Measurements from ENCODE around the gene CCNJ.

Gene CCNJ

GRCh38 chr10:96061232-96061631 is 17.8 kb downstream of the CCNJ start:
- no peak for DNase-seq

GRCh38 chr10:96072674-96073073 is 29.3 kb downstream of the CCNJ start:
- DNase-seq: no peak

DNA sequence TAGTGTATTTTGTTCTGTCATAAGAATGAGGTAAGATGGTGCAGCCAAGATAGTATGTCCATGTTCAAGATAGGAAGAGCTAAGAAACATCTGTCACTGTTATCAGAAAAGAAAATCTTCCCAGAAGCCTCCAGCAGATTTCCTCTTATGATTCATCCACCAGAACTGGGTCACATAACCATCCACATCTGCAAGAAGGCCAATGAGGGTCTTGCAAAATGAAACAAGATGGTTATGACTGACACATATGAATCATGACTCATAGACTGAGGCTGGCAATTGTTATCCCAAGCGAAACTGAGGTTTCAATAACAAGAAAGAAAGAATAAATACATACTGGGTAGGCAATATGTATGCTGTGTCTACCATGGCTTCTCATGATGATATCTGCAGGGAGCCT is 30.3 kb downstream of the CCNJ start:
- DNase-seq: peak; percentile 78 to 84

DNA sequence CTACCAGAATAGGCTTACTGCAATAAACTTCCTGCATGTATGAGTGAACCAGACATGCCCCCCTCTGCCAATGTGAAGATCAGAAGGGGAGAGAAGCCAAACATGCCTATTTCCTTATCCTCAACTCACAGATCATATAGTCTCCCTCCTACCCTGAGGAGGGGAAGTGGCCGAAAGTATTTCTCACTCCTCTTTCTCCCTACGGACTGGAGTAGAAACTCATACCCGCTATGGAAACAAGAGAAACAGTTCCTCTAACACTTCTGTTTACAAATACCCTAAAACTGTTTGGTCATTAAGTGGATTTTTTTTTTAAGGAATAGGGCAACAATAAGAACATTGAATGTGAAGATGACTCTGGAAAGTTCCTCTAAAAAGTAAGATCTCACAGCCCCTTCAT is 31.4 kb downstream of the CCNJ start:
- no peak for DNase-seq

- DNase-seq: no peak
Observed at GRCh38 chr10:96075977-96076376, 32.6 kb downstream of the CCNJ start.

GRCh38 chr10:96077156-96077555 is 33.8 kb downstream of the CCNJ start:
- DNase-seq: no peak

DNA sequence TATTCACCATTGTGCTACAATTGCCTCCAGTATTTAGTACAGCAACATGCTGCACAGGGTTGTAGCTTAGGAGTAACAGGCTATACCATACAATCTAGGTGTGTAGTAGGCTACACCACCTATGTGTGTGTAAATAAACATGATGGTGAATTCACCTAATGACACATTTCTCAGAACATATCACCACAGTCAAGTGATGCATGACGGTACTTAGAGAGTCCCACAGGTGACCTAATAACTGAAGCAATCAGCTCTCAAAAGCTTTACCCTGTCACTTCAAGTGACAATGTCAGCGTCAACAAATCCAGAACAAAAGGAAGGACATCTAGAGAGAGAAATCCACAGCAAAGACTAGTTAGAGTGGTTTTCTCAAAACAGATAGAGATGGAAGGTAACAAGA is 38.8 kb downstream of the CCNJ start:
- no peak for DNase-seq

GRCh38 chr10:96082748-96083147 is 39.4 kb downstream of the CCNJ start:
- no peak for DNase-seq

GRCh38 chr10:96089116-96089515 is 45.7 kb downstream of the CCNJ start:
- DNase-seq: no peak

- DNase-seq: peak; percentile 97
Observed at GRCh38 chr10:96089670-96090462, 46.5 kb downstream of the CCNJ start.

DNA sequence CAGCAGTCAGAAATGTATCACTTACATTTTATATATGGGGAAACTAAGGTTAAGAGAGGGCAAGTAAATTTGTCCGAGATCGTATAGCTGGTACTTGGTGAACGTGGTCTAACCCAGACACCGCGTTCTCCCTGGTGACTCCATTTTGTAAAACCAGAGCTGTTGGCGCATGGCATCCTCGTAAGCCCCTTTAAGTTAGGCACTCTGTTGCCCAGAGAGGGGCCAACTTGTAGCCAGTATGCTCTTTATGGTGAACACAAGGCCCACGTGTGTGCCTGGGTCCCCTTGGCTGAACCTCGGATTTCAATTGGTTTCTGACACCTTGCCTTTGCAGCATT is 47.0 kb downstream of the CCNJ start:
- no peak for DNase-seq

GRCh38 chr10:96092999-96093767 is 49.8 kb downstream of the CCNJ start:
- no peak for DNase-seq

- no peak for DNase-seq
Observed at GRCh38 chr10:96093948-96094347, 50.6 kb downstream of the CCNJ start.

- DNase-seq: no peak
Observed at GRCh38 chr10:96096958-96097357, 53.6 kb downstream of the CCNJ start.

- DNase-seq: peak; percentile 47 to 57
Observed at GRCh38 chr10:96097865-96098264, 54.5 kb downstream of the CCNJ start.

DNA sequence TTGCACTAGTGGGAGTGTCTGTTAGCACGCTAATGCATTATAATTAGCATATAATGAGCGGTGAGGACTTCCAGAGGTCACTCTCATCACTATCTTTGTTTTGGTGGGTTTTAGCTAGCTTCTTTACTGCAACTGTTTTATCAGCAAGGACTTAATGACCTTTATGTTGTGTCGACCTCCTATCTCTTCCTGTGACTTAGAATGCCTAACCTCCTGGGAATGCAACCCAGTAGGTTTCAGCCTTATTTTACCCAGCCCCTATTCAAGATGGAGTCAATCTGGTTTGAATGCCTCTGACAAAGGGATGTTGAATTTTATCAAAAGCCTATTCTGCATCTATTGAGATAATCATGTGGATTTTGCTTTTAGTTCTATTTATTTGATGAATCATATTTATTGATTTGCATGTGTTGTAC is 64.2 kb downstream of the CCNJ start:
- no peak for DNase-seq
